Measurements from ENCODE around the gene MRM2.

MRM2 gene

GRCh38 chr7:2239242-2239641 is 2.8 kb downstream of the MRM2 start:
- Histone ChIP-seq H4K20me1 (ENCODE audit: insufficient read depth, low read length) (no peaks in the 10 kb centered on the region), H3F3A (ENCODE audit: insufficient read depth, low read length) (peaks cover 19% of the 10 kb centered on the region), H3K9me3 (replicated peaks; ENCODE audit: insufficient read depth, low read length) (no peaks in the 10 kb centered on the region), H3K4me1 (ENCODE audit: low read length) (peaks cover 8% of the 10 kb centered on the region), H3K27ac (ENCODE audit: low read length) (no peak overlapping the region), H3K79me2 (ENCODE audit: low read length) (peaks cover 37% of the 10 kb centered on the region), H3K4me3 (ENCODE audit: low read length) (no peak overlapping the region), H3K9me2 (replicated peaks; ENCODE audit: insufficient read depth, low read length) (no peaks in the 10 kb centered on the region), H3K9ac (ENCODE audit: low read length) (no peak overlapping the region), H3K27me3 (replicated peaks; ENCODE audit: insufficient read depth, low read length) (no peaks in the 10 kb centered on the region), H3K4me2 (ENCODE audit: low read depth, low read length) (no peak overlapping the region), H2AFZ (ENCODE audit: low read length) (no peak overlapping the region), H3K36me3 (replicated peaks; ENCODE audit: insufficient read depth, low read length) (peaks cover 7% of the 10 kb centered on the region)
- no peak for TF ChIP-seq CTCF (IDR thresholded peaks at IDR 0.05; ENCODE audit: low read length)
- TF ChIP-seq EZH2phosphoT487 (IDR thresholded peaks at IDR 0.05; ENCODE audit: low read length), result no peak
- TF ChIP-seq EZH2 (optimal IDR thresholded peaks at IDR 0.05; ENCODE audit: low read depth, low read length), result no peak
- DNase-seq, result no peak

GRCh38 chr7:2237109-2237602 is 4.8 kb downstream of the MRM2 start:
- TF ChIP-seq EZH2phosphoT487 (IDR thresholded peaks at IDR 0.05; ENCODE audit: low read length) (no peak), CTCF (IDR thresholded peaks at IDR 0.05; ENCODE audit: low read length) (no peak), EZH2 (optimal IDR thresholded peaks at IDR 0.05; ENCODE audit: low read depth, low read length) (no peak)
- no peak overlapping the region for H3K27ac ChIP-seq (ENCODE audit: low read length)
- no peaks in the 10 kb centered on the region for H3K27me3 ChIP-seq (replicated peaks; ENCODE audit: insufficient read depth, low read length)
- no peak overlapping the region for H3K4me3 ChIP-seq (ENCODE audit: low read length)
- no peak overlapping the region for H3K4me2 ChIP-seq (ENCODE audit: low read depth, low read length)
- H3K36me3 ChIP-seq (replicated peaks; ENCODE audit: insufficient read depth, low read length), result peaks cover 7% of the 10 kb centered on the region
- no peak for DNase-seq
- peaks cover 15% of the 10 kb centered on the region for H3F3A ChIP-seq (ENCODE audit: insufficient read depth, low read length)
- H3K9me2 ChIP-seq (replicated peaks; ENCODE audit: insufficient read depth, low read length), result no peaks in the 10 kb centered on the region
- H3K79me2 ChIP-seq (ENCODE audit: low read length), result peaks cover 36% of the 10 kb centered on the region
- H2AFZ ChIP-seq (ENCODE audit: low read length), result no peak overlapping the region
- no peak overlapping the region for H3K9ac ChIP-seq (ENCODE audit: low read length)
- 0 out of 2 replicates have a peak, but pooled peaks cover 4% of the 10 kb centered on the region for H3K4me1 ChIP-seq (ENCODE audit: low read length)
- no peaks in the 10 kb centered on the region for H4K20me1 ChIP-seq (ENCODE audit: insufficient read depth, low read length)
- H3K9me3 ChIP-seq (replicated peaks; ENCODE audit: insufficient read depth, low read length), result no peaks in the 10 kb centered on the region

GRCh38 chr7:2233926-2234325 is 8.1 kb downstream of the MRM2 start:
- H3K79me2 ChIP-seq (ENCODE audit: low read length), result peaks cover 38% of the 10 kb centered on the region

More at GRCh38 chr7:2233926-2234325, 8.1 kb downstream of the MRM2 start:
- H2AFZ ChIP-seq (ENCODE audit: low read length), result no peak overlapping the region
- no peak overlapping the region for H3K27ac ChIP-seq (ENCODE audit: low read length)
- peaks cover under 1% of the 10 kb centered on the region for H3K36me3 ChIP-seq (replicated peaks; ENCODE audit: insufficient read depth, low read length)
- H3K4me3 ChIP-seq (ENCODE audit: low read length), result no peak overlapping the region
- TF ChIP-seq EZH2phosphoT487 (IDR thresholded peaks at IDR 0.05; ENCODE audit: low read length) (no peak), EZH2 (optimal IDR thresholded peaks at IDR 0.05; ENCODE audit: low read depth, low read length) (no peak), CTCF (IDR thresholded peaks at IDR 0.05; ENCODE audit: low read length) (no peak)
- peaks cover 15% of the 10 kb centered on the region for H3F3A ChIP-seq (ENCODE audit: insufficient read depth, low read length)
- H3K9ac ChIP-seq (ENCODE audit: low read length), result no peak overlapping the region
- DNase-seq, result no peak
- 0 out of 2 replicates have a peak, but pooled peaks cover 4% of the 10 kb centered on the region for H3K4me1 ChIP-seq (ENCODE audit: low read length)
- no peaks in the 10 kb centered on the region for H3K27me3 ChIP-seq (replicated peaks; ENCODE audit: insufficient read depth, low read length)
- no peaks in the 10 kb centered on the region for H4K20me1 ChIP-seq (ENCODE audit: insufficient read depth, low read length)
- H3K9me2 ChIP-seq (replicated peaks; ENCODE audit: insufficient read depth, low read length), result no peaks in the 10 kb centered on the region
- H3K4me2 ChIP-seq (ENCODE audit: low read depth, low read length), result no peak overlapping the region
- H3K9me3 ChIP-seq (replicated peaks; ENCODE audit: insufficient read depth, low read length), result no peaks in the 10 kb centered on the region
